Left ventricle myocardium inferior (tissue), 1 donor: ENCODE measurements around the gene CHMP1B. TPM values are rescaled to one million over a fixed set of nuclear protein-coding genes. Genes with fewer than 3 reads are reported as not detected.

Experiments used
- DNase-seq: peaks from one replicate; pipeline ENCODE4 v3.0.0-alpha.2; 2020
- H3K27ac ChIP-seq: fragments of 200-600 bp; replicated peaks from 2 replicates; pipeline ENCODE4 v1.8.0; 2021
- H3K27me3 ChIP-seq: fragments of 200-600 bp; 2 replicates; pipeline ENCODE4 v1.8.0; 2021; ENCODE audit warnings: low read depth
- H3K36me3 ChIP-seq: fragments of 200-600 bp; 2 replicates; pipeline ENCODE4 v1.8.0; 2021
- H3K4me1 ChIP-seq: fragments of 200-600 bp; 2 replicates; pipeline ENCODE4 v1.8.0; 2021
- H3K4me3 ChIP-seq: fragments of 200-600 bp; 2 replicates; pipeline ENCODE4 v1.8.0; 2021; ENCODE audit warnings: mild to moderate bottlenecking, moderate library complexity
- H3K9me3 ChIP-seq: fragments of 200-600 bp; replicated peaks from 2 replicates; pipeline ENCODE4 v1.8.0; 2021
- CTCF ChIP-seq: fragments of 200-600 bp; IDR thresholded peaks from 2 replicates; pipeline ENCODE4 v1.8.0; 2021; ENCODE audit warnings: antibody characterized with exemption, mild to moderate bottlenecking, borderline replicate concordance
- intact Hi-C: fragments of 100-400 bp; cut with micrococcal nuclease; formaldehyde crosslinking; loops from one replicate; pipeline ENCODE4 v1.11.0; 2022
- total RNA-seq: library from RNA; stranded (reverse); fragmentation: NEBNext Ultra II Directional; extraction: Animal tissue kit (Norgen Biotek cat#: 25700); gene quantifications from one replicate; pipeline ENCODE4 v1.2.1, GENCODE V29; 2021
- donor health status: DM: no; HTN: yes; CAD: no; lungs with severe emphysema.

Gene CHMP1B
- total RNA-seq, 1 donor from 2014 or later: 30.4 TPM

DNA sequence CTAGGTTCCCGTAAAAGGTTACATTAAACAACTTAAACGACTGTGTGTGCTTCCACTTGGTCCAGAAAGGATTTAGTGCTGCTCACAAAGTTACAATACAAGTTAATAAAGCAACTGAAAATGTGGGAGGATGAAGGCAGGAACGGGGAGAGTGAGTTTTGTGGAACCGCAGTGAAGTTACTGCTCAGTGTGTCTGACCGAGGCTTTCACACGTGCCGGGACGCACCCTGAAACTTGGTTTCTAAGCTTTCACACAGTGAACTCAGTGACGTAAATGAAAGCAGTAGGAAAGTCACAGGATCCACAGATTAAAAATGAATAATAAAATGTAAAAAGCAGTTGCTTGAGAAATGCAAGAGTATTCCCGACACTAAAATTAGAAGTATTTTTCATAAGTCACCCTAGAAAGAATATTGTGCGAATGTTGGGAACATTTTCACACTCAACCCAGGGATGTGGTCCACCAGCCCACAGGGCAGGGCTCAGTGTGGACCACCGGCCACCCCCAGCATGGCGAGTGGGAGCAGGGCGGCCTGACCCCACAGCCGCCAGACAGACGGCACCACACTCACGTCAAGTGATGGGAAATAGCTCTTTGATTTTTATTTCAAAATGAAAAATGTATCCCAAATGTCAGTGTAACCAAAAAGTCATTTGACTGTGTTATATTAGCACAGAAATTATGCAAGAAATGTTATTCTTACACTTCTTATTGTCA, 32.6 kb upstream of the CHMP1B start:
- no peak for TF ChIP-seq CTCF
- H3K9me3 ChIP-seq: peaks cover 7% of the 10 kb centered on the region
- H3K4me1 ChIP-seq: no peaks in the 10 kb centered on the region
- DNase-seq: no peak
- no peaks in the 10 kb centered on the region for H3K27me3 ChIP-seq
- no peak overlapping the region for H3K27ac ChIP-seq
- H3K36me3 ChIP-seq: no peaks in the 10 kb centered on the region
- H3K4me3 ChIP-seq: no peak overlapping the region
- intact Hi-C loops: no loop called here

DNA sequence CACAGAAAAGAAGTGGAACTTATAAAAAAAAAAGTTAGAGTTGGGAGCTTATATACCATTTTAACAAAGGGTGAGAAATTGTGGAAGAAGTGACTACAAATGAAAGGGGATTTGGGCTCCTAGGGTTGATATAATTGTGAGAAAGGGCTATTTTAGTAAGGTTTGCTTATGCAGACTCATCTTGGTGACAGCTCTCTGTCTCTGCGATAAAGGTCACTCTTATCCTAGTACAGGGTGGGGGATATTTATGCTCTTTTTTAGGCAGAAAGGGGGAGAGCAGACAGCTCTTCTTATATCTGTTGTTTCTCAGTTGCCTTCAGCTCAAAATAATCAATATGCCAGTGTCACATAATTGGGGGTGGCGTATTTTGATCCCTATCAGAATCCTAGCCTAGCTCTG, 31.3 kb upstream of the CHMP1B start:
- TF ChIP-seq CTCF: no peak
- Histone ChIP-seq H3K4me3 (no peak overlapping the region), H3K27ac (no peak overlapping the region), H3K9me3 (peaks cover 7% of the 10 kb centered on the region), H3K36me3 (no peaks in the 10 kb centered on the region), H3K27me3 (no peaks in the 10 kb centered on the region), H3K4me1 (no peaks in the 10 kb centered on the region)
- intact Hi-C loops: no loop called here
- DNase-seq: no peak

DNA sequence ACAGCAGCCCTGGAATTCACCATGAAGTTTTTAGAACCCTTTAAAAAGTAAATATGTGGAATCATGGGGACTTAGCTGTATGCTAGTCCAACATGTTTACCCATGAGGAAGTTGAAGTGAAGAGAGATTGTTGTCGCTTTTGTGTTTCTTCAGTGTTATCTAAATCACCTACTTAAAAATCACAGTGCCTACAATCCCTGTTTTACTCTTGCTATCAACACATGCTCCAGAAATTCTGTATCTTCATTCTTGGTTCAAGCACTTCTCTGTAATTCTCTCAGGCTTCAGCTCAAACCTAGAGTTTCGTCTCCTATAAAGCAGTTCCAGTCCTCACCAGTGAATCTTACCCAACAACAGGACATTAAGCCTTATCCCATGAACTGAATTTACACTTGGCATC, 30.5 kb upstream of the CHMP1B start:
- Histone ChIP-seq H3K4me1 (no peaks in the 10 kb centered on the region), H3K4me3 (no peak overlapping the region), H3K9me3 (peaks cover 7% of the 10 kb centered on the region), H3K27ac (no peak overlapping the region), H3K36me3 (no peaks in the 10 kb centered on the region), H3K27me3 (no peaks in the 10 kb centered on the region)
- DNase-seq: no peak
- intact Hi-C loops: no loop called here
- no peak for TF ChIP-seq CTCF

GRCh38 chr18:11821208-11821607, 30.0 kb upstream of the CHMP1B start:
- intact Hi-C loops: no loop called here
- Histone ChIP-seq H3K27me3 (no peaks in the 10 kb centered on the region), H3K27ac (no peak overlapping the region), H3K36me3 (no peaks in the 10 kb centered on the region), H3K4me1 (no peaks in the 10 kb centered on the region), H3K4me3 (no peak overlapping the region), H3K9me3 (peaks cover 7% of the 10 kb centered on the region)
- no peak for TF ChIP-seq CTCF
- no peak for DNase-seq

GRCh38 chr18:11821643-11822237, 29.5 kb upstream of the CHMP1B start:
- Histone ChIP-seq H3K36me3 (no peaks in the 10 kb centered on the region), H3K9me3 (peaks cover 7% of the 10 kb centered on the region), H3K27ac (no peak overlapping the region), H3K4me1 (no peaks in the 10 kb centered on the region), H3K4me3 (no peak overlapping the region), H3K27me3 (no peaks in the 10 kb centered on the region)
- intact Hi-C loops: no loop called here
- no peak for DNase-seq
- no peak for TF ChIP-seq CTCF
